Neuronal stem cell (in vitro differentiated cells): ENCODE results near the gene TMEM151B.
"Not testable (repeated sequence)": the region's sequence is repeated elsewhere in the genome, so short reads cannot be mapped to it uniquely, and the experiment has no call there.

ENCODE experiments used
- DNase-seq: peaks from one replicate; pipeline ENCODE4 v3.0.0-alpha.2; 2013; ENCODE audit warnings: low spot score
- H2AFZ ChIP-seq: one replicate; pipeline ENCODE4 v1.6.1; 2013; ENCODE audit warnings: mild to moderate bottlenecking, low read length, inconsistent platforms
- H2AK5ac ChIP-seq: 2 replicates; pipeline ENCODE4 v1.6.1; 2013; ENCODE audit warnings: low read depth, mild to moderate bottlenecking, inconsistent platforms, low read length, moderate library complexity, mixed read lengths
- H2BK120ac ChIP-seq: 2 replicates; pipeline ENCODE4 v1.6.1; 2013; ENCODE audit warnings: low read depth, mild to moderate bottlenecking, inconsistent platforms, low read length, moderate library complexity, mixed read lengths
- H2BK12ac ChIP-seq: one replicate; pipeline ENCODE4 v1.6.1; 2013; ENCODE audit warnings: low read length, inconsistent platforms
- H2BK15ac ChIP-seq: 2 replicates; pipeline ENCODE4 v1.6.1; 2013; ENCODE audit warnings: mild to moderate bottlenecking, low read length, inconsistent platforms, mixed read lengths
- H2BK5ac ChIP-seq: one replicate; pipeline ENCODE4 v1.6.1; 2013; ENCODE audit warnings: inconsistent platforms, mild to moderate bottlenecking, low read length, moderate library complexity
- H3K14ac ChIP-seq: one replicate; pipeline ENCODE4 v1.6.1; 2013; ENCODE audit warnings: low read length, inconsistent platforms
- H3K18ac ChIP-seq: 2 replicates; pipeline ENCODE4 v1.6.1; 2013; ENCODE audit warnings: low read length, inconsistent platforms
- H3K23ac ChIP-seq: 2 replicates; pipeline ENCODE4 v1.6.1; 2013; ENCODE audit warnings: low read depth, mild to moderate bottlenecking, mixed read lengths, low read length, inconsistent platforms; ENCODE audit not compliant: poor library complexity
- H3K27ac ChIP-seq: replicated peaks from 3 replicates; pipeline ENCODE4 v1.5.1; 2013; ENCODE audit warnings: low read length, inconsistent platforms
- H3K27me3 ChIP-seq, 3 experiments: 2 replicates each; pipeline ENCODE4 v1.6.1; 2013; ENCODE audit warnings: low read length in 3 of 3, mild to moderate bottlenecking in 2 of 3, inconsistent platforms in 1 of 3, low read depth in 1 of 3, mixed read lengths in 1 of 3, moderate library complexity in 1 of 3; ENCODE audit not compliant: control insufficient read depth in 3 of 3, insufficient read depth in 3 of 3
- H3K36me3 ChIP-seq, 2 donors: replicated peaks in 1 of 2; 2 replicates each; pipeline ENCODE4 v1.6.1; 2013; ENCODE audit warnings: low read length in 2 of 2; ENCODE audit not compliant: control insufficient read depth in 2 of 2, insufficient read depth in 2 of 2
- H3K4ac ChIP-seq: 2 replicates; pipeline ENCODE4 v1.6.1; 2013; ENCODE audit warnings: inconsistent platforms, mild to moderate bottlenecking, low read length, moderate library complexity
- H3K4me1 ChIP-seq, 2 donors: 1 replicate in 1 of 2; 2 replicates in 1 of 2; pipeline ENCODE4 v1.6.1; 2013; ENCODE audit warnings: low read length in 2 of 2, low read depth in 1 of 2; ENCODE audit not compliant: control insufficient read depth in 2 of 2, insufficient read depth in 1 of 2
- H3K4me2 ChIP-seq: one replicate; pipeline ENCODE4 v1.6.1; 2013; ENCODE audit warnings: mild to moderate bottlenecking, low read length, inconsistent platforms; ENCODE audit not compliant: insufficient read depth, poor library complexity, severe bottlenecking
- H3K4me3 ChIP-seq, 2 donors: 2 replicates each; pipeline ENCODE4 v1.5.1; 2013; ENCODE audit warnings: low read length in 2 of 2, mild to moderate bottlenecking in 2 of 2, inconsistent platforms in 1 of 2, moderate library complexity in 1 of 2
- H3K79me1 ChIP-seq: one replicate; pipeline ENCODE4 v1.6.1; 2013; ENCODE audit warnings: low read depth, mild to moderate bottlenecking, inconsistent platforms, low read length, moderate library complexity
- H3K9ac ChIP-seq: one replicate; pipeline ENCODE4 v1.6.1; 2013; ENCODE audit warnings: mild to moderate bottlenecking, low read depth, low read length, inconsistent platforms; ENCODE audit not compliant: poor library complexity
- H3K9me3 ChIP-seq, 2 donors: replicated peaks in 1 of 2; 2 replicates each; pipeline versions ENCODE3 to v1.6.1; 2013; ENCODE audit warnings: low read length in 2 of 2, mild to moderate bottlenecking in 2 of 2, inconsistent platforms in 1 of 2, low read depth in 1 of 2, mixed read lengths in 1 of 2, moderate library complexity in 1 of 2; ENCODE audit not compliant: control insufficient read depth in 2 of 2, insufficient read depth in 1 of 2
- H4K8ac ChIP-seq: one replicate; pipeline ENCODE4 v1.6.1; 2013; ENCODE audit warnings: low read depth, mild to moderate bottlenecking, inconsistent platforms, low read length, moderate library complexity
- H4K91ac ChIP-seq: one replicate; pipeline ENCODE4 v1.6.1; 2013; ENCODE audit warnings: low read length, low read depth, mild to moderate bottlenecking, inconsistent platforms; ENCODE audit not compliant: poor library complexity
- WGBS, 2 donors: extraction: QIAGEN DNeasy Blood & Tissue Kit; methylation state at CpG; one replicate each; pipeline ENCODE4 v1.1.7; 2013; ENCODE audit warnings: missing lambda C conversion rate in 2 of 2, mixed read lengths in 1 of 2; ENCODE audit not compliant: insufficient read length in 2 of 2, insufficient replicate concordance in 1 of 2; ENCODE audit errors: extremely low coverage in 2 of 2; 5-methylcytosine and 5-hydroxymethylcytosine counted together

Gene TMEM151B

DNA sequence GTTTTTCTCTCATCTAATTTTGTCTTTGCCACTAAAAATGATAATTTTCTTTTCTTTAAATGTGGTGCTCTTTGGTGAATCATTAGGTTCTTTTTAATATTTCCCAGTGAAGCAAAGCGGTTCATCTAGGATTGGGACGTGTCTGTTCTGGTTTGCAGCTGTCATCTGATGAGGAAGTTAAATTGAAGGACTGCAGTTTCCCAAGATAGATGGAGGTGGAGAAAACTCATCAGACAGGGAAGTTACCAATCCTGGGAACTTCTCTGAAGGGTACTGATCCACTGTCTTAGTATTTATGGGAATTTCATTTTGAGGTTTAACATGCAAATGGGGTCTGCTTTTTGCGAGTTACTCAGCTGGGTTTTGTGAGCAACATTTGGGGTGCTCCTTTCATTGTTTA, 45.3 kb downstream of the TMEM151B start:
- Histone ChIP-seq H3K9me3 (no peaks in the 10 kb centered on the region), H3K27ac (no peak overlapping the region), H3K36me3 (peaks cover 14 to 16% of the 10 kb centered on the region in 2 donors), H3K9ac (no peak overlapping the region), H3K4me2 (no peak overlapping the region), H2AFZ (no peak overlapping the region), H3K4me1 (peaks cover 4 to 5% of the 10 kb centered on the region in 2 donors), H3K27me3 (peaks cover 0 to 27% (median 0%) of the 10 kb centered on the region in 3 experiments), H3K4me3 (no peak overlapping the region), H3K18ac (no peak overlapping the region), H3K14ac (no peak overlapping the region), H2BK15ac (no peak overlapping the region), H2AK5ac (no peak overlapping the region), H4K91ac (no peak overlapping the region), H4K8ac (no peak overlapping the region), H3K4ac (no peak overlapping the region), H3K79me1 (peaks cover 2% of the 10 kb centered on the region), H2BK12ac (no peak overlapping the region), H2BK120ac (no peak overlapping the region), H2BK5ac (no peak overlapping the region), H3K23ac (no peak overlapping the region)
- no CpG with 5 or more reads among the region's 3 CpGs for WGBS, 2 donors
- DNase-seq: no peak

DNA sequence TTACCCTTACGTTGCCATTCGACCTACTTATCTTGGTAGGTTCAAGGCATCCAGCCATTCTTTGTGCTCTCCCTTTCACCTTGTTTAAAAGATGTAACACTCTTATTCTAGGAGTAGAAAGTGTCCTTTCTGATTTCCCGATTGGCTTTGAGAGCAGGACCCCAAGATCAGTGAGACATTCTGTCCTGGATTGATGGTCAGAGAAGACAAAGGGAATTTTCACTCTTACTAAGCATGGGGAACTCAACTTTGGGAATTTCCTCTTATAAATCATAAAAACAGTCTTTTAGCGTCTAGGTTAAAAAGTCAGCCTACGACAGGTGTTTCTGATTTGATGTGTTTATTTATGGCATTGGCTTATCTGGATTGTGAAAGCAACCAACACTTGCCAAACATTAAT, 45.7 kb downstream of the TMEM151B start:
- Histone ChIP-seq H2BK12ac (no peak overlapping the region), H4K91ac (no peak overlapping the region), H3K14ac (no peak overlapping the region), H3K27me3 (peaks cover 0 to 31% (median 0%) of the 10 kb centered on the region in 3 experiments), H3K4me1 (peaks cover 4 to 5% of the 10 kb centered on the region in 2 donors), H2AK5ac (no peak overlapping the region), H4K8ac (no peak overlapping the region), H3K4ac (no peak overlapping the region), H3K9ac (no peak overlapping the region), H3K23ac (no peak overlapping the region), H3K36me3 (peaks cover 9 to 11% of the 10 kb centered on the region in 2 donors), H3K79me1 (peaks cover 2% of the 10 kb centered on the region), H2BK120ac (no peak overlapping the region), H3K18ac (no peak overlapping the region), H2BK15ac (no peak overlapping the region), H3K27ac (no peak overlapping the region), H2BK5ac (no peak overlapping the region), H3K4me2 (no peak overlapping the region), H2AFZ (no peak overlapping the region), H3K9me3 (no peaks in the 10 kb centered on the region), H3K4me3 (no peak overlapping the region)
- DNase-seq: no peak
- WGBS, 2 donors: no CpG with 5 or more reads among the region's 5 CpGs

GRCh38 chr6:44316481-44316880, 46.2 kb downstream of the TMEM151B start:
- no peak for DNase-seq
- no peak overlapping the region for H2AFZ ChIP-seq
- peaks cover 2% of the 10 kb centered on the region for H3K79me1 ChIP-seq
- H3K36me3 ChIP-seq: peaks cover 4 to 6% of the 10 kb centered on the region in 2 donors
- H3K18ac ChIP-seq: no peak overlapping the region
- no peak overlapping the region for H2BK120ac ChIP-seq
- no peak overlapping the region for H3K9ac ChIP-seq
- peak overlapping the region; percentile 80 for H3K4ac ChIP-seq
- H4K8ac ChIP-seq: no peak overlapping the region
- no peak overlapping the region for H3K14ac ChIP-seq
- no peak overlapping the region for H4K91ac ChIP-seq
- no peak overlapping the region for H3K4me3 ChIP-seq
- no peak overlapping the region for H2AK5ac ChIP-seq
- H3K4me2 ChIP-seq: no peak overlapping the region
- H3K27me3 ChIP-seq: peaks cover 0 to 33% (median 0%) of the 10 kb centered on the region in 3 experiments
- no peak overlapping the region for H2BK12ac ChIP-seq
- H2BK15ac ChIP-seq: no peak overlapping the region
- no peak overlapping the region for H2BK5ac ChIP-seq
- no peak overlapping the region for H3K23ac ChIP-seq
- no peaks in the 10 kb centered on the region for H3K9me3 ChIP-seq
- peaks cover 4 to 5% of the 10 kb centered on the region in 2 donors for H3K4me1 ChIP-seq
- WGBS, 2 donors: no CpG with 5 or more reads among the region's 12 CpGs
- no peak overlapping the region for H3K27ac ChIP-seq

- peaks cover 0 to 33% (median 0%) of the 10 kb centered on the region in 3 experiments for H3K27me3 ChIP-seq
- not testable (repeated sequence) for H2BK12ac ChIP-seq, H3K18ac ChIP-seq, H4K8ac ChIP-seq, H3K36me3 ChIP-seq, H2AFZ ChIP-seq, H3K23ac ChIP-seq, DNase-seq, H2AK5ac ChIP-seq, H3K4me2 ChIP-seq, H3K9ac ChIP-seq, H4K91ac ChIP-seq, H3K27ac ChIP-seq, H2BK120ac ChIP-seq, H3K79me1 ChIP-seq, H3K4me3 ChIP-seq, H2BK5ac ChIP-seq, H3K4ac ChIP-seq, H3K9me3 ChIP-seq, H3K14ac ChIP-seq, H2BK15ac ChIP-seq, H3K4me1 ChIP-seq
- no CpG with 5 or more reads among the region's 9 CpGs for WGBS, 2 donors
These were observed 46.9 kb downstream of the TMEM151B start for GRCh38 chr6:44317136-44317631.
